ENCODE data around the gene FN1. TPM values are rescaled to one million over a fixed set of nuclear protein-coding genes. Genes with fewer than 3 reads are reported as not detected.

Gene FN1
- polyA plus RNA-seq, 3 donors from 2014 or later, result 0.69 TPM; not detected in 2

GRCh38 chr2:215423234-215423633, 12.6 kb downstream of the FN1 start:
- Mint-ChIP-seq H3K27ac (no peak overlapping the region), H3K9me3 (peaks cover 0 to 2% (median 0%) of the 10 kb centered on the region in 6 donors), H3K27me3 (ENCODE audit: low read depth in 3 of 3) (peaks cover 4 to 17% (median 4%) of the 10 kb centered on the region in 3 donors), H3K4me1 (no peaks in the 10 kb centered on the region), H3K4me3 (no peak overlapping the region), H3K36me3 (no peaks in the 10 kb centered on the region)
- DNase-seq, result no peak

- no peak overlapping the region for H3K27ac Mint-ChIP-seq
- H3K36me3 Mint-ChIP-seq, result no peaks in the 10 kb centered on the region
- H3K4me1 Mint-ChIP-seq, result no peaks in the 10 kb centered on the region
- no peaks in the 10 kb centered on the region for H3K9me3 Mint-ChIP-seq
- DNase-seq, result no peak
- no peak overlapping the region for H3K4me3 Mint-ChIP-seq
- peaks cover 2 to 14% (median 4%) of the 10 kb centered on the region in 3 donors for H3K27me3 Mint-ChIP-seq (ENCODE audit: low read depth in 3 of 3)
Observed at GRCh38 chr2:215422676-215423075, 13.2 kb downstream of the FN1 start.

- DNase-seq, result no peak
- Mint-ChIP-seq H3K36me3 (no peaks in the 10 kb centered on the region), H3K9me3 (no peaks in the 10 kb centered on the region), H3K4me3 (no peak overlapping the region), H3K27me3 (ENCODE audit: low read depth in 3 of 3) (peaks cover 2 to 14% (median 4%) of the 10 kb centered on the region in 3 donors), H3K27ac (no peak overlapping the region), H3K4me1 (no peaks in the 10 kb centered on the region)
Observed at GRCh38 chr2:215421859-215422461, 13.9 kb downstream of the FN1 start.

- H3K27ac Mint-ChIP-seq, result no peak overlapping the region
- no peaks in the 10 kb centered on the region for H3K9me3 Mint-ChIP-seq
Observed at GRCh38 chr2:215420471-215420935, 15.4 kb downstream of the FN1 start.

GRCh38 chr2:215419769-215420470, 15.9 kb downstream of the FN1 start:
- no peak overlapping the region for H3K4me3 Mint-ChIP-seq
- no peak for DNase-seq
- H3K27ac Mint-ChIP-seq, result no peak overlapping the region
- H3K4me1 Mint-ChIP-seq, result no peaks in the 10 kb centered on the region
- peaks cover 0 to 12% (median 2%) of the 10 kb centered on the region in 3 donors for H3K27me3 Mint-ChIP-seq (ENCODE audit: low read depth in 3 of 3)
- H3K36me3 Mint-ChIP-seq, result no peaks in the 10 kb centered on the region
- no peaks in the 10 kb centered on the region for H3K9me3 Mint-ChIP-seq

More at GRCh38 chr2:215420471-215420935, 15.4 kb downstream of the FN1 start:
- Mint-ChIP-seq H3K27me3 (ENCODE audit: low read depth in 3 of 3) (peaks cover 2 to 14% (median 2%) of the 10 kb centered on the region in 3 donors), H3K4me1 (no peaks in the 10 kb centered on the region), H3K36me3 (no peaks in the 10 kb centered on the region), H3K4me3 (no peak overlapping the region)
- DNase-seq, result no peak

- no peak for DNase-seq
- Mint-ChIP-seq H3K4me1 (no peaks in the 10 kb centered on the region), H3K27me3 (ENCODE audit: low read depth in 3 of 3) (peaks cover 0 to 11% (median 2%) of the 10 kb centered on the region in 3 donors), H3K4me3 (no peak overlapping the region), H3K27ac (no peak overlapping the region), H3K36me3 (no peaks in the 10 kb centered on the region), H3K9me3 (no peaks in the 10 kb centered on the region)
Observed at GRCh38 chr2:215419113-215419512, 16.8 kb downstream of the FN1 start.

GRCh38 chr2:215418064-215418963, 17.6 kb downstream of the FN1 start:
- Mint-ChIP-seq H3K9me3 (peaks cover 0 to 2% (median 0%) of the 10 kb centered on the region in 6 donors), H3K27me3 (ENCODE audit: low read depth in 3 of 3) (peaks cover 0 to 8% (median 2%) of the 10 kb centered on the region in 3 donors), H3K4me1 (no peaks in the 10 kb centered on the region), H3K27ac (no peak overlapping the region), H3K4me3 (no peak overlapping the region), H3K36me3 (no peaks in the 10 kb centered on the region)
- no peak for DNase-seq

GRCh38 chr2:215417400-215417951, 18.4 kb downstream of the FN1 start:
- no peak overlapping the region for H3K4me3 Mint-ChIP-seq
- no peaks in the 10 kb centered on the region for H3K36me3 Mint-ChIP-seq
- H3K4me1 Mint-ChIP-seq, result no peaks in the 10 kb centered on the region
- H3K27me3 Mint-ChIP-seq (ENCODE audit: low read depth in 3 of 3), result peaks cover 0 to 6% (median 2%) of the 10 kb centered on the region in 3 donors
- peaks cover 0 to 2% (median 0%) of the 10 kb centered on the region in 6 donors for H3K9me3 Mint-ChIP-seq
- H3K27ac Mint-ChIP-seq, result no peak overlapping the region
- no peak for DNase-seq

- H3K27ac Mint-ChIP-seq, result no peak overlapping the region
Observed at GRCh38 chr2:215416656-215417055, 19.2 kb downstream of the FN1 start.

GRCh38 chr2:215415820-215416577, 19.9 kb downstream of the FN1 start:
- H3K27ac Mint-ChIP-seq, result no peak overlapping the region
- H3K4me3 Mint-ChIP-seq, result no peak overlapping the region
- H3K9me3 Mint-ChIP-seq, result peaks cover 0 to 2% (median 0%) of the 10 kb centered on the region in 6 donors
- no peak for DNase-seq
- H3K27me3 Mint-ChIP-seq (ENCODE audit: low read depth in 3 of 3), result peaks cover 0 to 6% (median 3%) of the 10 kb centered on the region in 3 donors
- H3K4me1 Mint-ChIP-seq, result no peaks in the 10 kb centered on the region
- H3K36me3 Mint-ChIP-seq, result no peaks in the 10 kb centered on the region

More at GRCh38 chr2:215416656-215417055, 19.2 kb downstream of the FN1 start:
- Mint-ChIP-seq H3K27me3 (ENCODE audit: low read depth in 3 of 3) (peaks cover 0 to 6% (median 3%) of the 10 kb centered on the region in 3 donors), H3K4me1 (no peaks in the 10 kb centered on the region), H3K4me3 (no peak overlapping the region), H3K36me3 (no peaks in the 10 kb centered on the region), H3K9me3 (peaks cover 0 to 2% (median 0%) of the 10 kb centered on the region in 6 donors)
- DNase-seq, result no peak

GRCh38 chr2:215415218-215415617, 20.6 kb downstream of the FN1 start:
- no peaks in the 10 kb centered on the region for H3K36me3 Mint-ChIP-seq
- peaks cover 0 to 2% (median 0%) of the 10 kb centered on the region in 6 donors for H3K9me3 Mint-ChIP-seq
- no peaks in the 10 kb centered on the region for H3K4me1 Mint-ChIP-seq
- peaks cover 0 to 4% (median 2%) of the 10 kb centered on the region in 3 donors for H3K27me3 Mint-ChIP-seq (ENCODE audit: low read depth in 3 of 3)
- H3K27ac Mint-ChIP-seq, result no peak overlapping the region
- DNase-seq, result no peak
- H3K4me3 Mint-ChIP-seq, result no peak overlapping the region

GRCh38 chr2:215414674-215415073, 21.2 kb downstream of the FN1 start:
- Mint-ChIP-seq H3K27me3 (ENCODE audit: low read depth in 3 of 3) (peaks cover 0 to 3% (median 2%) of the 10 kb centered on the region in 3 donors), H3K27ac (no peak overlapping the region)

GRCh38 chr2:215413974-215414373, 21.9 kb downstream of the FN1 start:
- Mint-ChIP-seq H3K4me1 (no peaks in the 10 kb centered on the region), H3K27ac (no peak overlapping the region), H3K27me3 (ENCODE audit: low read depth in 3 of 3) (peaks cover 0 to 6% (median 2%) of the 10 kb centered on the region in 3 donors), H3K9me3 (peaks cover 0 to 2% (median 0%) of the 10 kb centered on the region in 6 donors), H3K4me3 (no peak overlapping the region), H3K36me3 (no peaks in the 10 kb centered on the region)
- DNase-seq, result no peak

More at GRCh38 chr2:215414674-215415073, 21.2 kb downstream of the FN1 start:
- peaks cover 0 to 2% (median 0%) of the 10 kb centered on the region in 6 donors for H3K9me3 Mint-ChIP-seq
- H3K4me1 Mint-ChIP-seq, result no peaks in the 10 kb centered on the region
- no peak overlapping the region for H3K4me3 Mint-ChIP-seq
- H3K36me3 Mint-ChIP-seq, result no peaks in the 10 kb centered on the region
- DNase-seq, result no peak
